ENCODE measurements around the gene AKR1B15. TPM values are rescaled to one million over a fixed set of nuclear protein-coding genes. Genes with fewer than 3 reads are reported as not detected.

Gene AKR1B15
- total RNA-seq, 3 donors from 2014 or later: 3.1 to 8.0 TPM; not detected in 1

GRCh38 chr7:134599371-134599770, 50.5 kb downstream of the AKR1B15 start:
- intact Hi-C loops (cut with DNase I, micrococcal nuclease): no loop called here
- H3K36me3 ChIP-seq (ENCODE audit: low read depth): no peaks in the 10 kb centered on the region
- ATAC-seq: no peak

GRCh38 chr7:134601459-134601858, 52.5 kb downstream of the AKR1B15 start:
- H3K4me1 ChIP-seq (ENCODE audit: low read depth): no peaks in the 10 kb centered on the region
- TF ChIP-seq, protein P1, sequence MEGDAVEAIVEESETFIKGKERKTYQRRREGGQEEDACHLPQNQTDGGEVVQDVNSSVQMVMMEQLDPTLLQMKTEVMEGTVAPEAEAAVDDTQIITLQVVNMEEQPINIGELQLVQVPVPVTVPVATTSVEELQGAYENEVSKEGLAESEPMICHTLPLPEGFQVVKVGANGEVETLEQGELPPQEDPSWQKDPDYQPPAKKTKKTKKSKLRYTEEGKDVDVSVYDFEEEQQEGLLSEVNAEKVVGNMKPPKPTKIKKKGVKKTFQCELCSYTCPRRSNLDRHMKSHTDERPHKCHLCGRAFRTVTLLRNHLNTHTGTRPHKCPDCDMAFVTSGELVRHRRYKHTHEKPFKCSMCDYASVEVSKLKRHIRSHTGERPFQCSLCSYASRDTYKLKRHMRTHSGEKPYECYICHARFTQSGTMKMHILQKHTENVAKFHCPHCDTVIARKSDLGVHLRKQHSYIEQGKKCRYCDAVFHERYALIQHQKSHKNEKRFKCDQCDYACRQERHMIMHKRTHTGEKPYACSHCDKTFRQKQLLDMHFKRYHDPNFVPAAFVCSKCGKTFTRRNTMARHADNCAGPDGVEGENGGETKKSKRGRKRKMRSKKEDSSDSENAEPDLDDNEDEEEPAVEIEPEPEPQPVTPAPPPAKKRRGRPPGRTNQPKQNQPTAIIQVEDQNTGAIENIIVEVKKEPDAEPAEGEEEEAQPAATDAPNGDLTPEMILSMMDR (IDR thresholded peaks at IDR 0.05): no peak
- H3K36me3 ChIP-seq (ENCODE audit: low read depth): no peaks in the 10 kb centered on the region
- DNase-seq: no peak
- no peak overlapping the region for H3K4me3 ChIP-seq
- intact Hi-C loops (cut with DNase I, micrococcal nuclease): loop anchor here (10.0 kb wide), 2 partner anchors 87 to 167 kb away; no protein-coding TSS in a partner anchor
- no peak for ATAC-seq
- H3K9me3 ChIP-seq: no peaks in the 10 kb centered on the region

More at GRCh38 chr7:134599371-134599770, 50.5 kb downstream of the AKR1B15 start:
- TF ChIP-seq, protein P1 (IDR thresholded peaks at IDR 0.05): no peak
- no peak for DNase-seq
- Histone ChIP-seq H3K4me3 (no peak overlapping the region), H3K4me1 (ENCODE audit: low read depth) (no peaks in the 10 kb centered on the region), H3K9me3 (no peaks in the 10 kb centered on the region)

- no peaks in the 10 kb centered on the region for H3K9me3 ChIP-seq
- no peaks in the 10 kb centered on the region for H3K4me1 ChIP-seq (ENCODE audit: low read depth)
- no peak overlapping the region for H3K4me3 ChIP-seq
- TF ChIP-seq, protein P1 (IDR thresholded peaks at IDR 0.05): no peak
- intact Hi-C loops (cut with DNase I, micrococcal nuclease): loop anchor here (10.0 kb wide), 2 partner anchors 88 to 168 kb away; no protein-coding TSS in a partner anchor
- ATAC-seq: no peak
- no peaks in the 10 kb centered on the region for H3K36me3 ChIP-seq (ENCODE audit: low read depth)
- DNase-seq: peak in 1 of 3 donors; percentile 3
These were observed 54.1 kb downstream of the AKR1B15 start for GRCh38 chr7:134602881-134603451.

DNA sequence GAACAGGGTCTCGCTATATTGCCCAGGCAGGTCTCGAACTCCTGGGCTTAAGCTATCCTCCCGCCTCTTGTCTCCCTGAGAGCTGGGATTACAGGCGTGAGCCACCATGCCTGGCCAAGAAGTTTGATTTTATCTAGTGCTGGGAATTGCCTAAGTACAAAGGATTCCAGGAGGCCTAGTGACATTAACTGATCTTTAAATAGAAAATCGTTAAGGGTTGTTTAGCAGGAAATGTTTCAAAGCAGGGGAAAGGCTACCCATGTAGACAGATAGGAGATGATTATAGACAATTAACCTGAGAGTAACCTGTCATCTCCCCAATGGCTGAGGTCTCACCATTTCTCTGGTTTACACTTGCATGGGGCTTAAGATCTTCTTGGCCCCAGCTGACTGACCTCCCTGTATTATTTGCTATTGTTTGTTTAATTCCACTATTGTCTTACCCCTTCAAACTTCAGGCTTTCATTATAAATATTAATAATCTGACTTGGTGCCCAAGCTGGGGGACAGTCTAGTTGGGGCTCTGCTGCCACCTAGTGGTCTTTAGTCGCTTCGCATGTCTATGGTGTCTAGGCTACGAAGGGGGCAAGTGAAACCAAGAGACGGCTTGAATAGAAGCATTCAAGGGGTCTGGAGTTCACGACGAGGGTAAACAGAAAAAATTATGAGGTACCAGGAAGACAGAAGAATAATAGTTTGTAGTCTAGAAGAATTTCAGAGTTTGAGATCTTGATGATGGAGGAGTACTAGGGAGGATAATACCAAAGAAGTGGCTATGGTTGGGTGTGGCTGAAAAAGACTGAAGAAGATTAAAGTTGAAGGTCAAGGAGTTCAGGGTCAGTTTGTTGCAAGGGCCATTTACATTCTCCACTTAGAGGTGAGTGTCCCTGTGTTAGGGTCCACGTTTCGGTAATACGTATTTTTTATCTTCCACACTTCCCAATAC, 57.3 kb downstream of the AKR1B15 start:
- ATAC-seq (peak; percentile 85), DNase-seq (peak in 2 of 3 donors; percentile 48 to 75)
- no peaks in the 10 kb centered on the region for H3K4me1 ChIP-seq (ENCODE audit: low read depth)
- TF ChIP-seq, protein P1 (IDR thresholded peaks at IDR 0.05): peak; percentile 86
- H3K9me3 ChIP-seq: no peaks in the 10 kb centered on the region
- intact Hi-C loops (cut with DNase I, micrococcal nuclease): loop anchor here (1.0 to 10.0 kb wide), 4 partner anchors 91 to 174 kb away; no protein-coding TSS in a partner anchor
- no peak overlapping the region for H3K4me3 ChIP-seq
- H3K36me3 ChIP-seq (ENCODE audit: low read depth): no peaks in the 10 kb centered on the region

- DNase-seq (no peak), ATAC-seq (no peak)
- no peaks in the 10 kb centered on the region for H3K4me1 ChIP-seq (ENCODE audit: low read depth)
- H3K9me3 ChIP-seq: no peaks in the 10 kb centered on the region
- no peak overlapping the region for H3K4me3 ChIP-seq
- H3K36me3 ChIP-seq (ENCODE audit: low read depth): no peaks in the 10 kb centered on the region
- TF ChIP-seq, protein P1 (IDR thresholded peaks at IDR 0.05): no peak
- intact Hi-C loops (cut with DNase I, micrococcal nuclease): no loop called here
These were observed 62.8 kb downstream of the AKR1B15 start for GRCh38 chr7:134611611-134612151.
